MCF 10A (cell line): Measurements from ENCODE around the gene GYPB. TPM values are rescaled to one million over a fixed set of nuclear protein-coding genes. Genes with fewer than 3 reads are reported as not detected.
"Not testable (repeated sequence)": the region's sequence is repeated elsewhere in the genome, so short reads cannot be mapped to it uniquely, and the experiment has no call there.

Experiments used
- BruUV-seq: library from RNA; stranded (reverse); fragments of 400-500 nt; replicated peaks from 2 replicates; lab custom pipeline; 2021; lab: Mats Ljungman, UMichigan
- CTCF ChIA-PET: fragments of 300-600 bp; sonication (Branson Sonifier 250); formaldehyde crosslinking; extraction: SDS; loops from one replicate; lab custom pipeline; 2021; ENCODE audit warnings: antibody characterized with exemption, inconsistent platforms; lab: Yijun Ruan, JAX
- POLR2A ChIA-PET: fragments of 300-600, 350-650 bp; sonication (Branson Sonifier 250); formaldehyde crosslinking; extraction: SDS; loops from one replicate; lab custom pipeline; 2020; ENCODE audit warnings: antibody characterized with exemption, inconsistent platforms; lab: Yijun Ruan, JAX
- DNase-seq: peaks from one replicate; pipeline ENCODE4 v3.0.0-alpha.2; 2018; ENCODE audit not compliant: unreplicated experiment
- H3K27ac Mint-ChIP-seq: one replicate; pipeline ENCODE4 v1.8.0; 2022; ENCODE audit warnings: mild to moderate bottlenecking, low read depth, mixed read lengths; ENCODE audit not compliant: unreplicated experiment
- H3K27me3 Mint-ChIP-seq: one replicate; pipeline ENCODE4 v1.8.0; 2022; ENCODE audit warnings: mixed read lengths; ENCODE audit not compliant: insufficient read depth, unreplicated experiment
- H3K36me3 Mint-ChIP-seq: one replicate; pipeline ENCODE4 v1.8.0; 2022; ENCODE audit warnings: mild to moderate bottlenecking, moderate library complexity, mixed read lengths; ENCODE audit not compliant: insufficient read depth, unreplicated experiment
- H3K4me1 Mint-ChIP-seq: one replicate; pipeline ENCODE4 v1.8.0; 2022; ENCODE audit warnings: mixed read lengths; ENCODE audit not compliant: insufficient read depth, unreplicated experiment
- H3K4me3 Mint-ChIP-seq: one replicate; pipeline ENCODE4 v1.8.0; 2022; ENCODE audit warnings: mild to moderate bottlenecking, moderate library complexity, mixed read lengths; ENCODE audit not compliant: unreplicated experiment
- H3K9me3 Mint-ChIP-seq: one replicate; pipeline ENCODE4 v1.8.0; 2022; ENCODE audit warnings: mixed read lengths; ENCODE audit not compliant: unreplicated experiment
- intact Hi-C: fragments of 100-400 bp; cut with micrococcal nuclease; formaldehyde crosslinking; loops from 2 replicates; pipeline ENCODE4 v1.14.1; 2022
- total RNA-seq: library from RNA; stranded (reverse); gene quantifications from 2 replicates; pipeline ENCODE4 v1.2.3, GENCODE V29; 2022

The GYPB gene
- total RNA-seq, 1 experiment from 2014 or later: not detected

DNA sequence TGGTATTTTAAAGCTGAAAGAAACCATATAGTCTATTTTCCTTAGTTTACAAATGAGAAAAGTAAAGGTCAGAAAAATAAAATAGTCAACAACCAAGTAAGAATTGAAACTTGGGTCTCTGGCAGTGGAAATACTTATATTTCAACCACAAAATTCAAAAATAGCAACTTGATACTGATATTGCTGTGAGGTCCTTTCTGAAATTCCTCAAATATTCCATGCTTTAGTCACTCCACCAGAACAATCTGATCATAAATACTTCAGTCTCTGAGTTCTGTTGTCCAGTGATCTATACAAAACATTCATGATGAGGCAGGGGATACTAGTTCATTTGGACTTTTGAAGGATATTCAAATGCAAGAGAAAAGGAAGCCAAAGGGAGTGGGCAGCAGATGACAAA, 25.8 kb upstream of the GYPB start:
- H3K36me3 Mint-ChIP-seq, H3K4me1 Mint-ChIP-seq, H3K27ac Mint-ChIP-seq, POLR2A ChIA-PET, BruUV-seq, H3K9me3 Mint-ChIP-seq, intact Hi-C loops, DNase-seq, CTCF ChIA-PET, H3K27me3 Mint-ChIP-seq, H3K4me3 Mint-ChIP-seq: not testable (repeated sequence)

DNA sequence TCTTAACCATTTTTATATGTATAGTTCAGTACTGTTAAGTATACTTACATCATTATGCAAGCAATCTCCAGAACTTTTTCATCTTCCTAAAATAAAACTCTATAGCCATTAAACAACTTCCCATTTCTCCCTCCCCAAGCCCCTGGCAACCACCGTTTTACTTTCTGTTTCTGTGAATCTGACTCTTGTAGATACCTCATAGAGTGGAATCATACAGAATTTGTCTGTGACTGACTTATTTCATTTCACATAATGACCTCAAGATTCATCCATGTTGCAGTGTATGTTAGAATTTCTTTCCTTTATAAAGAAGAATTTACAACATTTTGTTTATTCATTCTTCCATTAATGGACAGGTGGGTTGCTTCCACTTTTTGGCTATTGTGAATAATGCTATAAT, 13.4 kb upstream of the GYPB start:
- H3K4me1 Mint-ChIP-seq, H3K27ac Mint-ChIP-seq, H3K27me3 Mint-ChIP-seq, intact Hi-C loops, POLR2A ChIA-PET, DNase-seq, H3K36me3 Mint-ChIP-seq, BruUV-seq, H3K9me3 Mint-ChIP-seq, H3K4me3 Mint-ChIP-seq, CTCF ChIA-PET: not testable (repeated sequence)

DNA sequence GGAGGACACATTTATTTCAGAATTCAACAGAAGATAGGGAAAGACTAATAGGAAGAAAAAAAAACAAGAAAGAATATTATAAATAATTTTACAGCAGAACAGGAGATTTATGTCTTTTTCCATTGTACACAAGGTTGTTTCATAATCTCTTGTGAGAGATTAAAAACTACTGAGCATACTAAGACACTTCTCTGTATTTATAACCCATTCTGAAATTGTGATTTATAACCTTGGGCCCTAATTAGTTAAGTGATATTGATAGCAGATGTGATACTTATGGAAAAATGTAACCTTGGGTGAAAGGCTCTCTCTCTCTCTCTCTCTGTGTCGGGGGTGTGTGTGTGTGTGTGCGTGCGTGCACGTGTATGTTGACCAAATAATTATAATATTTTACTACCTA, 12.7 kb upstream of the GYPB start:
- CTCF ChIA-PET, POLR2A ChIA-PET, DNase-seq, H3K27ac Mint-ChIP-seq, H3K27me3 Mint-ChIP-seq, H3K4me3 Mint-ChIP-seq, H3K36me3 Mint-ChIP-seq, H3K9me3 Mint-ChIP-seq, intact Hi-C loops, H3K4me1 Mint-ChIP-seq, BruUV-seq: not testable (repeated sequence)

DNA sequence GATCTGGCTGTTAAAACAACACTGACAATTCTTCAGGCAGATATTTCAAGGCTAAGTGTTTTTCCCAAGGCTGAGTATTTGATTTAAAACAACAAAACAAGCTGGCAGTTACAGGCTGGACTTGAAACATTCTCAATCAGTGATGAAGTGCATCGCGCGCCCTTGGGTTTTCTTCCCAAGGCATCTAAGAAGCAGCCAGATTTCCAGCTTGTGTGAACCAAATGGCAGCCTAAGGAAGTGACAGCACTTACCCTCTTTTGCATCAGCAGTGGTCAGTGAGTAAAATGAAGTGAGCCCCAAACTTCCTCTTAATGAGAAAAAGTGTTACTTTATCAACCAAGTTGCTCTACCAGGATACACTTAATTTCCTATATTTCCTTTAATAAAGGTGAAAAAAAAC, 12.2 kb upstream of the GYPB start:
- intact Hi-C loops, BruUV-seq, H3K27me3 Mint-ChIP-seq, H3K9me3 Mint-ChIP-seq, DNase-seq, POLR2A ChIA-PET, H3K4me3 Mint-ChIP-seq, CTCF ChIA-PET, H3K27ac Mint-ChIP-seq, H3K36me3 Mint-ChIP-seq, H3K4me1 Mint-ChIP-seq: not testable (repeated sequence)

DNA sequence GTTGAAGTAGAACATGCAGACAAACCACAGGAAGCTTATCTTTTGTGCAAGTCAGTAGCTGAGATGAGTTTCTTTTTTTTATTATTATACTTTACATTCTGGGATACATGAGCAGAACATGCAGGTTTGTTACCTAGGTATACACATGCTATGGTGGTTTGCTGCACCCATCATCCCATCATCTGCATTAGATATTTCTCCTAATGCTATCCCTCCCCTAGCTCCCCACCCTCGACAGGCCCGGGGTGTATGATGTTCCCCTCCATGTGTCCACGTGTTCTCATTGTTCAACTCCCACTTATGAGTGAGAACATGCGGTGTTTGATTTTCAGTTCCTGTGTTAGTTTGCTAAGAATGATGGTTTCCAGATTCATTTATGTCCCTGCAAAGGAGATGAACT, 11.5 kb upstream of the GYPB start:
- H3K4me1 Mint-ChIP-seq, H3K36me3 Mint-ChIP-seq, POLR2A ChIA-PET, H3K27ac Mint-ChIP-seq, BruUV-seq, H3K9me3 Mint-ChIP-seq, H3K4me3 Mint-ChIP-seq, DNase-seq, CTCF ChIA-PET, H3K27me3 Mint-ChIP-seq, intact Hi-C loops: not testable (repeated sequence)

DNA sequence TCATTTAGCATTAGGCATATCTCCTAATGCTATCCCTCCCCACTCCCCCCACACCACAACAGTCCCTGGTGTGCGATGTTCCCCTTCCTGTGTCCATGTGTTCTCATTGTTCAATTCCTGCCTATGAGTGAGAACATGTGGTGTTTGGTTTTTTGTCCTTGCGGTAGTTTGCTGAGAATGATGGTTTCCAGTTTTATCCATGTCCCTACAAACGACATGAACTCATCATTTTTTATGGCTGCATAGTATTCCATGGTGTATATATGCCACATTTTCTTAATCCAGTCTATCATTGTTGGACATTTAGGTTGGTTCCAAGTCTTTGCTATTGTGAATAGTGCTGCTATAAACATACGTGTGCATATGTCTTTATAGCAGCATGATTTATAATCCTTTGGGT, 7.5 kb upstream of the GYPB start:
- not testable (repeated sequence) for H3K36me3 Mint-ChIP-seq

DNA sequence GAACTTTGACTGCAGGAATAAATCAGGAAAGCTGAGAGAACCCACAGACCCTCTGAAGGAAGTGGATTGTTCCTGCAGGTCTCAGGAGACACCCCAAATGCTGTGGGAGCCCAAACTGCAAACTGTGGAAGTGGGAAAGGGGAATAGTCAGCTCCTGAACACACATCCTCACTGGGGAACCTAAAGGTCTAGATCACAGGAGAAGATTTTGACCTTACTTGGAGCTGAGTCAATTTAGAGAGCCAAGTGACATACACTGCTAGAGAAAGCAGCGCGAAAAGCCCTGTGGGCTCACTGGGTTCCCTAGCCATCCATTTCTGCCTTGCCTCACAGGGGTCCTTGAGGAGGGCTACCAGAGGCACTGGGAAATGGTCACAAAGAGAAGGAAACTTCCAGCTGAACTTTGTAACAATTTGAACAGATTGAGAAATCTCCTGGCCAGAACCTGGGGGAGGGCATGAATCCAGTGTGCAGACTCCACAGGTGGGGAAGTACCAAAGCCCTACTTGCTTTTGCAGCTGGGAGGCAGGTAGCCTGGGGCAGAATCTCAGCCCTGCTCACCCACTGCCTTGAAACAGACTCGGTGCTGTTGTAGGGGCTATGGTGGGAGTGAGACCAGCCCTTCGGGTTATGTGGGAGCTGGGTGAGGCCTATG, 5.3 kb upstream of the GYPB start:
- H3K27me3 Mint-ChIP-seq: peaks cover 11% of the 10 kb centered on the region
- intact Hi-C loops: loop anchor here (5.0 kb wide), 1 partner anchor 252 kb away; no protein-coding TSS in a partner anchor
- H3K36me3 Mint-ChIP-seq, DNase-seq, POLR2A ChIA-PET, H3K27ac Mint-ChIP-seq, H3K4me1 Mint-ChIP-seq, BruUV-seq, H3K4me3 Mint-ChIP-seq, H3K9me3 Mint-ChIP-seq: not testable (repeated sequence)
- CTCF ChIA-PET: interaction anchor here (0.8 kb wide), 1 partner anchor 251 kb away, joined by 6 read pairs; no protein-coding TSS in a partner anchor

More for the DNA sequence above, 7.5 kb upstream of the GYPB start:
- intact Hi-C loops, H3K4me1 Mint-ChIP-seq, DNase-seq, H3K27me3 Mint-ChIP-seq, H3K4me3 Mint-ChIP-seq, H3K27ac Mint-ChIP-seq, CTCF ChIA-PET, BruUV-seq, H3K9me3 Mint-ChIP-seq, POLR2A ChIA-PET: not testable (repeated sequence)

DNA sequence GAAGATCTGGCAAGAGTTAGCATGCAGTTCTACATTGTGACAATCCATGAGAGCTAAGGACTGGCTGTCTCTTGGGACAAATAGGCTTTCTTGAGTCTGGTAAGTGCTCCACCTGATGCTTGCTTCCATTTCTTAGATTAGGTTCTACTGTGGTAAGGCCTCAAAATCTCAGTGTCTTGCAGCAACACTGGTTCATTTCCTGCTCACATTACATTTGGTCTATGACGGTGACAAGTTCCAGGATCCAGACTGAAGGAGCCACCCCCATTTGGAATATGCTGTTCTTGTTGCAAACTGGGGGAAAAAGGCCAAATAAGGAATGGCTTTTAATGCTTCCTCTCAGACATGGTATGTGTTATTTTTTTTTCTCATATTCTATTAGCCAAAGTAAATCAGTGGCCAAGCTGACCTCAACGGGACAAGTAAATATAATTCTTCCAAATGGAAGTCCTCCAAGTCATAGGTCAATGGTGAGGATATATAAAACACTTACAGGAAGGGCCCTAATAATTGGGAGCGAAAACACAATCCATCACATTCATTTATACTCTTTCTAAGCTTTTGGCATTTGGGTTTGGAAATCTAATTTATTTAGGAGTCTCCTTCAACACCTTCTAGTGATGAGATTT, 3.7 kb upstream of the GYPB start:
- H3K9me3 Mint-ChIP-seq, BruUV-seq, H3K36me3 Mint-ChIP-seq, H3K4me3 Mint-ChIP-seq, H3K4me1 Mint-ChIP-seq, H3K27ac Mint-ChIP-seq, DNase-seq, POLR2A ChIA-PET: not testable (repeated sequence)
- intact Hi-C loops: loop anchor here (5.0 kb wide), 1 partner anchor 251 kb away; no protein-coding TSS in a partner anchor
- H3K27me3 Mint-ChIP-seq: peaks cover 11% of the 10 kb centered on the region
- CTCF ChIA-PET: interaction anchor here (0.6 kb wide), 1 partner anchor 236 kb away, joined by 4 read pairs; no protein-coding TSS in a partner anchor
